PC-3 (cell line): ENCODE measurements around the gene UROC1. TPM values are rescaled to one million over a fixed set of nuclear protein-coding genes. Genes with fewer than 3 reads are reported as not detected.

ENCODE experiments used
- ATAC-seq: fragments of 200-7000 bp; cut with Tn5 transposase; 2 replicates; pipeline ENCODE4 v1.9.1; 2020; ENCODE audit warnings: mild to moderate bottlenecking, moderate library complexity
- BruUV-seq: library from RNA; stranded (reverse); fragments of 400-500 nt; replicated peaks from 2 replicates; lab custom pipeline; 2021; lab: Mats Ljungman, UMichigan
- CTCF ChIA-PET: fragments of 300-600 bp; sonication (Branson Sonifier 250); formaldehyde crosslinking; loops from one replicate; lab custom pipeline; 2022; ENCODE audit warnings: antibody characterized with exemption; lab: Charles Lee
- POLR2A ChIA-PET: fragments of 300-600 bp; sonication (Branson Sonifier 250); formaldehyde crosslinking; loops from one replicate; lab custom pipeline; 2022; ENCODE audit warnings: antibody characterized with exemption; ENCODE audit not compliant: unreplicated experiment; lab: Charles Lee
- DNase-seq: peaks from one replicate; pipeline ENCODE4 v3.0.0-alpha.2; 2015
- H2AFZ ChIP-seq: fragments of 300-600 bp; sonication (generic); 2 replicates; pipeline ENCODE4 v1.6.0; 2016; ENCODE audit warnings: antibody characterized with exemption, low read length
- H3F3A ChIP-seq: fragments of 300-600 bp; sonication (generic); one replicate; pipeline ENCODE4 v1.6.0; 2017; ENCODE audit warnings: antibody characterized with exemption, low read length, control low read depth, mild to moderate bottlenecking; ENCODE audit not compliant: unreplicated experiment
- H3K27ac ChIP-seq: fragments of 300-600 bp; sonication (generic); 2 replicates; pipeline ENCODE4 v1.5.1; 2016; ENCODE audit warnings: mild to moderate bottlenecking, low read length
- H3K27me3 ChIP-seq: fragments of 300-600 bp; sonication (generic); 2 replicates; pipeline ENCODE4 v1.6.1; 2016; ENCODE audit warnings: low read length, mixed read lengths
- H3K36me3 ChIP-seq: fragments of 300-600 bp; sonication (generic); 2 replicates; pipeline ENCODE4 v1.6.1; 2016; ENCODE audit warnings: low read depth, mixed run types, low read length, mixed read lengths
- H3K4me1 ChIP-seq: fragments of 300-600 bp; sonication (generic); 2 replicates; pipeline ENCODE4 v1.5.1; 2016; ENCODE audit warnings: low read length; ENCODE audit not compliant: insufficient read depth
- H3K4me2 ChIP-seq: fragments of 300-600 bp; sonication (generic); 2 replicates; pipeline ENCODE4 v1.6.0; 2016; ENCODE audit warnings: low read length
- H3K4me3 ChIP-seq: fragments of 300-600 bp; sonication (generic); 2 replicates; pipeline ENCODE4 v1.5.1; 2016; ENCODE audit warnings: mild to moderate bottlenecking, low read length, mixed read lengths
- H3K79me2 ChIP-seq: fragments of 300-600 bp; sonication (generic); 2 replicates; pipeline ENCODE4 v1.6.1; 2017; ENCODE audit warnings: low read length, mixed read lengths
- H3K9ac ChIP-seq: fragments of 300-600 bp; sonication (generic); 2 replicates; pipeline ENCODE4 v1.6.0; 2016; ENCODE audit warnings: mild to moderate bottlenecking, low read length
- H3K9me2 ChIP-seq: fragments of 300-600 bp; sonication (generic); replicated peaks from 2 replicates; pipeline ENCODE4 v1.6.1; 2016; ENCODE audit warnings: mixed run types, low read length, mixed read lengths
- H3K9me3 ChIP-seq: fragments of 300-600 bp; sonication (generic); 2 replicates; pipeline ENCODE4 v1.6.1; 2016; ENCODE audit warnings: low read length, mixed read lengths
- H4K20me1 ChIP-seq: fragments of 300-600 bp; sonication (generic); 2 replicates; pipeline ENCODE4 v1.6.1; 2016; ENCODE audit warnings: low read length, mixed read lengths
- EZH2 ChIP-seq: fragments of 300-600 bp; sonication (generic); IDR thresholded peaks from one replicate; pipeline ENCODE4 v1.6.1; 2017; ENCODE audit warnings: antibody characterized with exemption, mild to moderate bottlenecking, low read length; ENCODE audit not compliant: unreplicated experiment
- EZH2phosphoT487 ChIP-seq: fragments of 300-600 bp; sonication (generic); IDR thresholded peaks from 2 replicates; pipeline ENCODE4 v1.6.1; 2018; ENCODE audit warnings: mild to moderate bottlenecking, antibody characterized with exemption, low read length, borderline replicate concordance
- intact Hi-C: fragments of 100-400 bp; cut with micrococcal nuclease; formaldehyde crosslinking; loops from 2 replicates; pipeline ENCODE4 v1.9.0; 2023
- total RNA-seq: library from RNA; depleted of rRNA; stranded (reverse); fragments of >200 nt; gene quantifications from 2 replicates; pipeline ENCODE4 v1.2.3, GENCODE V29; 2014
- TF ChIP-seq, protein P1 (sequence below): fragments of 300-600 bp; sonication (generic); conservative IDR thresholded peaks from 2 replicates; pipeline ENCODE4 v1.5.1; 2017; ENCODE audit warnings: antibody characterized with exemption, low read depth, mild to moderate bottlenecking, low read length

The UROC1 gene
- total RNA-seq, 1 experiment from 2014 or later, result not detected

DNA sequence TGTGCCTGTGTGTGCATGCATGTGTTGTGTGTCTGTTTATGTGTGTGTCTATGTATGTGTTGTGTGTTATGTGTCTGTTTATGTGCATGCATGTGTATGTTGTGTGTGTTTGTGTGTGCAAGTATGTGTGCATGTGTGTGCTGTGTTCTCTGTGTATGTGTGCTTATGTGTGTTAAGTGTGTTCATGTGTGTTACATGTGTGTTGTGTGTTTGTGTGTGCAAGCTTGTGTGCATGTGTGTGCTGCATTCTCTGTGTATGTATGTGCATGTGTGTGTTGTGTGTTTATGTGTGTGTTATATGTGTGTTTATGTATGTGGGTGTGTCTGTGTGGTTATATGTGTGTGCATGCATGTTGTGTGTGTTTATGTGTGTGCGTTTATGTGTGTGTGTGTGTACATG, 14.9 kb downstream of the UROC1 start:
- Histone ChIP-seq H3K27ac (no peak overlapping the region), H3F3A (no peaks in the 10 kb centered on the region), H4K20me1 (no peaks in the 10 kb centered on the region), H3K27me3 (no peaks in the 10 kb centered on the region), H3K4me3 (no peak overlapping the region), H3K4me1 (no peaks in the 10 kb centered on the region), H3K36me3 (no peaks in the 10 kb centered on the region), H3K4me2 (no peak overlapping the region), H3K9me2 (no peaks in the 10 kb centered on the region), H2AFZ (no peak overlapping the region), H3K9ac (no peak overlapping the region), H3K79me2 (no peaks in the 10 kb centered on the region), H3K9me3 (no peaks in the 10 kb centered on the region)
- intact Hi-C loops, result no loop called here
- ChIA-PET CTCF (no interaction called here), POLR2A (no interaction called here)
- no TSS peak for BruUV-seq
- ATAC-seq (no peak), DNase-seq (no peak)
- no peak for TF ChIP-seq EZH2phosphoT487
- TF ChIP-seq, protein P1, sequence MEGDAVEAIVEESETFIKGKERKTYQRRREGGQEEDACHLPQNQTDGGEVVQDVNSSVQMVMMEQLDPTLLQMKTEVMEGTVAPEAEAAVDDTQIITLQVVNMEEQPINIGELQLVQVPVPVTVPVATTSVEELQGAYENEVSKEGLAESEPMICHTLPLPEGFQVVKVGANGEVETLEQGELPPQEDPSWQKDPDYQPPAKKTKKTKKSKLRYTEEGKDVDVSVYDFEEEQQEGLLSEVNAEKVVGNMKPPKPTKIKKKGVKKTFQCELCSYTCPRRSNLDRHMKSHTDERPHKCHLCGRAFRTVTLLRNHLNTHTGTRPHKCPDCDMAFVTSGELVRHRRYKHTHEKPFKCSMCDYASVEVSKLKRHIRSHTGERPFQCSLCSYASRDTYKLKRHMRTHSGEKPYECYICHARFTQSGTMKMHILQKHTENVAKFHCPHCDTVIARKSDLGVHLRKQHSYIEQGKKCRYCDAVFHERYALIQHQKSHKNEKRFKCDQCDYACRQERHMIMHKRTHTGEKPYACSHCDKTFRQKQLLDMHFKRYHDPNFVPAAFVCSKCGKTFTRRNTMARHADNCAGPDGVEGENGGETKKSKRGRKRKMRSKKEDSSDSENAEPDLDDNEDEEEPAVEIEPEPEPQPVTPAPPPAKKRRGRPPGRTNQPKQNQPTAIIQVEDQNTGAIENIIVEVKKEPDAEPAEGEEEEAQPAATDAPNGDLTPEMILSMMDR, result no peak
- no peak for TF ChIP-seq EZH2

DNA sequence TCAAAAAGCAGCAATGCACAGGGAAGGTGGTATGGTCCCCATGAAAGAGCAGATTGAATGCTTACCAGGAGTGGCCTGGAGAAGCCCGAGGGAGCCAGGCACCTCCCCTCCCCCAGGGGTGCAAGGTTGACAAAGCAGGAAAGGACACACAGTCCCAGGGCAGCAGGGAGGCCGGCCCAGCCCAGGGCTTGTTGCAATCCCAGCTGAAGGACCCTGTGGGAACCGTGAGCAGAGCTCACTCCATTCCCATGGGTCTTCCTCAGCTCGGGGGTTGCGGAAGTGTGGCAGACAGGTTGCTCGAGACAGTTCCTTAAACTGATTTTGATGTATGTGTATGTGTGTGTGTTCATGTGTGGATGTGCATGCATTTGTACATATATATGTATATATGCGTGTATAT, 15.8 kb downstream of the UROC1 start:
- ChIA-PET POLR2A (no interaction called here), CTCF (no interaction called here)
- no peak overlapping the region for H3K4me3 ChIP-seq
- DNase-seq (no peak), ATAC-seq (no peak)
- no TSS peak for BruUV-seq
- no peaks in the 10 kb centered on the region for H4K20me1 ChIP-seq
- no peaks in the 10 kb centered on the region; the same call in 1 of the 2 replicates for H3K4me1 ChIP-seq
- H3K27ac ChIP-seq, result no peak overlapping the region
- intact Hi-C loops, result no loop called here
- H3K27me3 ChIP-seq, result no peaks in the 10 kb centered on the region
- no peak for TF ChIP-seq EZH2phosphoT487
- TF ChIP-seq, protein P1, result no peak
- TF ChIP-seq EZH2, result no peak
- no peak overlapping the region for H3K9ac ChIP-seq
- no peaks in the 10 kb centered on the region for H3F3A ChIP-seq
- no peaks in the 10 kb centered on the region for H3K9me2 ChIP-seq
- H3K36me3 ChIP-seq, result no peaks in the 10 kb centered on the region
- H3K9me3 ChIP-seq, result no peaks in the 10 kb centered on the region
- no peak overlapping the region for H3K4me2 ChIP-seq
- H3K79me2 ChIP-seq, result no peaks in the 10 kb centered on the region
- no peak overlapping the region for H2AFZ ChIP-seq

DNA sequence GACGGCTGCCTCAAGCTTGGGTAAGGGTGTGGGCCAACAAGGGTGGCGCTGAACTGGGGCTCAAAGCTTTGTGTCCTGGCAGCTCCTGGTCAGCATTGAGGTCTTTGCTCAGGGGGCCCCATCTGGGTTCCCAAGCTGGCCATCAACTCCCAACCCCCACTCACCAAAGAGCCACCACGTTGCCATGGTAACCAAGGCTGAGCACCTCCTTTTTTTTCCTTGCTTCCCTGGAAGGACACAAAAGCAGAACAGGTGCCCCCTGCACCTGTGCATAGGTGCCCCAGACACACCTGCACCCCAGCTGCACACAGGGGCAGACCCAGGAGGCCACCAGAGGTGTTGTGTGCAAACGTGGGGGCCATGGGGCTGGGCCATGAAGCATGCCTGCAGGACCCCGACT, 16.5 kb downstream of the UROC1 start:
- Histone ChIP-seq H3K9me3 (no peaks in the 10 kb centered on the region), H3K27ac (no peak overlapping the region), H3K9me2 (no peaks in the 10 kb centered on the region), H2AFZ (no peak overlapping the region), H3K4me1 (no peaks in the 10 kb centered on the region; the same call in 1 of the 2 replicates), H3K79me2 (no peaks in the 10 kb centered on the region), H3K27me3 (no peaks in the 10 kb centered on the region), H3K4me3 (no peak overlapping the region), H3K36me3 (no peaks in the 10 kb centered on the region), H3K9ac (no peak overlapping the region), H3K4me2 (no peak overlapping the region), H3F3A (no peaks in the 10 kb centered on the region), H4K20me1 (no peaks in the 10 kb centered on the region)
- intact Hi-C loops, result no loop called here
- no TSS peak for BruUV-seq
- no peak for TF ChIP-seq EZH2phosphoT487
- TF ChIP-seq, protein P1, result no peak
- no peak for TF ChIP-seq EZH2
- ChIA-PET POLR2A (no interaction called here), CTCF (no interaction called here)
- DNase-seq, result no peak
- ATAC-seq, result no peak
